Fibroblast of gingiva (primary cell): ENCODE measurements around the gene CERK.

ENCODE experiments used
- DNase-seq: peaks from one replicate; pipeline ENCODE4 v3.0.0-alpha.2; 2011; ENCODE audit warnings: low read depth

CERK gene

DNA sequence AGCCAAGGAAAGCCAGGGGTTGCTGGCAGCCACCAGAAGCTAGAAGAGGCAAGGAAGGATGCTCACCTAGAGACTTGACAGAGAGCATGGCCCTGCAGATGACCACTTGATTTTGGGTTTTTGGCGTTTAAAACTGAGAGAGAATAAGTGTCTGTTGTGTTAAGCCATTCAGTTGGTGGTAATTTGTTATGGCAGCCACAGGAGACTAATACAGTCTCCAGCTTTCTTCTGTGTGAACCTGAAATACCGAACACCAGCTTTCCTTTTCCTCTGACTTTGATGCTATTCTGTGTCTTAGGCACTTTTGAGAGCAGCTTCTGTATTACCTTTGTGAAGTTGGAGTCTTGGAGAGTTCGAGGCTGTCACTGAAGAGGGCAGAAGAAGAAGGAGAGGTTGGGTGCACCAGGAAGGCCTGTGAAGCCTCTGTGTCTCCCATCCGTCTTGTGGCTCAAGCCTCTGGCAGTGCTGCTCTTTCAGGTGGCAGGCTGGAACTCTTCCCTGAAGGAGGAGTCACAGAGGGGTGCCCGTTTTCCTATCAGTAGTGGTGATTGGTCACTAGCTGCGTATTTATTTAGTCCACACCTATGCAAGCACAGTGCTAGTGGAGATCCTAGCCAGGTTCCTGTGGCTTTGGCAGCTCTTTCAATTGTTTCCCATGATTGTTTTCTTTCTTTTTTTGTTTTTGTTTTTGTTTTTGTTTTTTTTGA lies 26.9 kb upstream of the CERK start:
- DNase-seq, result no peak

DNA sequence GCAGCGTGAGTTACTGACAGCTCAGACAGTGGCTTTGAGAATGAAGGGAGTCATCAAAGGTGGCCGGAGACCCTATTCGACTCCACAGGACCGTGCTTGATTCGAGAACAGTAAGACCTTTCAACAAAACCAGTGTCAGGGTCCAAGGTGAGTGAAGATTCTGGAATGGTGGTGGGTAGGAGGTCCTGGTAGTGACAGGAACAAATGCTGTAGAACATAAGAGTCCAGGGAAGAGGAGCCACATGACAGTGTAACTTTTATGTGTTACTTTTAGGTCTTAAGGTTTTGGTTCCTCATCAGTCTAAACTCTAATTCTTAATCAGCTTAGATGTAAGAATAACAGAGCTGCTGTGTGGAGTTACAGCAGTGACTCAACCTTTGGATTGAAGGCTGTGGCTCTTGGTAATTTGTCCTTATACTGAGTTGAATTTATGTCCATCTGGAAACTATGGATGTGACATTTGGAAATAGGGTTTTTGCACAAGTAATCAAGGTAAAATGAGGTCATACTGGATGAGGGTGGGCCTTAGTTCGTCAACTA lies 26.2 kb upstream of the CERK start:
- DNase-seq, result no peak

DNA sequence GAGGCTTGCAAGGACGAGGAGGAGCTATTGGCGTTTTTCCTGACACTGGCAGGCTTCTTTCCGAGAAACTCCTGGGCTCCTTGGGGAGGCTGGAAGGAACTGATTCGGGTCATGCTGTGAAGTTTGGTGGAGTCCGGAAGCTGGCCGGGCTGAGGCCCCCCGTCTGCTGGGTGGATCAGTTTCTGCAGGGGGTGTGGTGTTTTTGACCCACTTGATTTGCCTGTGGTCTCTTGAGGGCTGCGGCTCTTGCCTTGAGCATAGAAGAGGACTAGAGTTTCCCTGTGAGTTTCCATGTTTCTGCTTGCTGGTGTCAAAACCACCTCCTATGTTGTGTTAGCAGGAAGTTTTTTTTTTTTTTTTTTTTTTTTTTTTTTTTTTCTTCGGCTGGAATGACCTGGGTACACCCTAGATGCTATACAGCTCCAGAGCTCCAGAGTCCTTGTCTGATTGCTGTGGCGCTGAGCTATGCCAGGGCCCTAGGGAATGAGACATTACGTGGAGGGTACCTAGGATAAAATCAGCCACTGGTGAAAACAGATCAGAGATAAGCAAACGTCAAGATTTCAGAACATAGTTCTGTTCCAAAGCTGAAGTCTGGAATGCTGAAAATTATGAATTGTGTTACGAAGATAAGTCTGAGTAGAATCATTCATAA lies 25.1 kb upstream of the CERK start:
- DNase-seq, result peak; percentile 37

DNA sequence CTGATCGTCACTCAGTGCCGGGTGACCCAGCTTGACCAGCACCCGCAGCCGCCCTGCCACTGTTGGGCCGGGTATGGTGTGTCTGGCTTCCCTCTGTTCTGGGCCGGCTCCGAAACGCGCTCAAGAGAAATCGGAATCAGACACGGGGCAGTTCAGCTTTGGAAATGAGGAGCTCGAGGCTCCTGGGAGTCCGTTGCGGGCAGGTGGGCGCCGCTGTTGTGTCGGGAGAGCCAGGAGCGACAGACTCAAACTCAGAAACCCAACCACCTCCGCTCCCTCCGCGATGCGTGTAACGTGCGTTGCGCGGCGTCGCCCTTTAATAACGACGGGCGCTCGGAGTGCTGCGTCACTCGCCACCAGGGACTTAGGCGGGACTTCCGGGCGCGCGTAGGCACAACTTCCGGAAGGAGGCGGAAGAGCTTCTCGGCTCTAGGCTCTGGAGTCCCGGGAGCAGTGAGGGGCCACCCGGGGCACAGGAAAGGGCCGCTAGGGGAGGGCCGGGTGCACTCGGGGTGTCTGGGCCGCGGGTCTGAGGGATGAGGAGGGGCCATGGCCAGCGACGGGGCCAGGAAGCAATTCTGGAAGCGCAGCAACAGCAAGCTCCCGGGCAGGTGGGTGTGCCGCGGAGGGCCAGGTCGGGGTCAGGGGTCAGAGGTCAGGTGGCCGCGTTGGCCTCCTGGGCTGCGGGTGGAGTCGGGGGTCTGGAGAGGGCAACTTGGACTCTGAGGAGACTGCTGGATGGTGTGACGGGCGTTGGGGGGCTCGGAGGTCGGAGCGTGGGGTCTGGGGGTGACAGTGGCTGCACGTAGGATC lies 24.4 kb upstream of the CERK start, which contains the start of gene TBC1D22A:
Gene TBC1D22A (plus strand): TSS at position 413 of the 813 bp plus-strand sequence. CDS start 137 bp downstream, at position 550.
- peak; percentile 92 for DNase-seq

DNA sequence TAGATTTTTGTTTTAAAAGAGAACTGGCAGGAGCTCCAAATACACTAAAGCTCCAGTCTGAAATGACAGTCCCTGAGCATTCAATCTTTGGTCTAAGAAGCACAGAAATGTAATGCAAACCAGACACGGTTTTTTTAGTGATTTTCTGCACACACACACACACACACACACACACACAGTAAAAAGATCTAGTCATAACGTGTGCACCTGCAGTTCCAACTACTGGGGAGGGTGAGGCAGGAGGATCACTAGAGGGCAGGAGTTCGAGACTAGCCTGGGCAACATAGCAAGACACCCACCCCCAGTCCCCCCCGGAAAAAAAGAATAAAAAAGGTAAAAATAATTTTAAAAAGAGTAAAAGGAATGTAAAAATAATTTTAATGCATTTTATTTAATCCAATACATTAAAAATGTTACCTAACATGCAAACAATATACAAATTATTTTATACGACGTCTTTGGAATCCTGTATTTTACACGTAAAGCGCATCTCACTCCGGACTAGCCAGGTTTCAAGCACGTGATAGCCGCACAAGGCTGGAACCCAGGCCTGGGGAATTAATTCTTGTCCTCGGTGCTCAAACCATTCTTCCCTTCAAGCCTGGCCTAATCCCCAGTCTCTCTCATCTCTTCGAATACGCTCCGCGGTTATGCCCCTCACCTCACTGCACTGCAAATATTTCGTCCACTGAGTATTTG lies 23.6 kb upstream of the CERK start:
- DNase-seq, result no peak

DNA sequence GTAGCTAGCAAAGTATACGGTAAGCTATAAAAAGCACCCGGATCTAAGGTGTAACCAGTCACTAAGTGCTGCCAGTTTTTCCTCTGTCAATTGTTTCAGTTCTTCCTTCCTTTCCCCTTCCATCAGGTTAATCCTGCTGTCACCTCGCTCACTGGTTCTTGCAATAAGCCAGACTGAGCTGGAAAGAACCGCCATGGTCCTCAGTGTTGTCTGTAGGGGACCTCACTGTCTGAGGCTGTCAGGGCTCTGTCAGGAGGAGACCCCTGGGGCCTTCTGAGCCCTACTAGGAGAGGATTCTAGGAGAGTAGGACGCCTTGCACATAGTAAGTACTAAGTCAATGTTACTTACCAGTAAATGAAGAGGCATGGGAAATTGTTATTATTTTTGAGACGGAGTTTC lies 23.0 kb upstream of the CERK start:
- DNase-seq, result no peak

DNA sequence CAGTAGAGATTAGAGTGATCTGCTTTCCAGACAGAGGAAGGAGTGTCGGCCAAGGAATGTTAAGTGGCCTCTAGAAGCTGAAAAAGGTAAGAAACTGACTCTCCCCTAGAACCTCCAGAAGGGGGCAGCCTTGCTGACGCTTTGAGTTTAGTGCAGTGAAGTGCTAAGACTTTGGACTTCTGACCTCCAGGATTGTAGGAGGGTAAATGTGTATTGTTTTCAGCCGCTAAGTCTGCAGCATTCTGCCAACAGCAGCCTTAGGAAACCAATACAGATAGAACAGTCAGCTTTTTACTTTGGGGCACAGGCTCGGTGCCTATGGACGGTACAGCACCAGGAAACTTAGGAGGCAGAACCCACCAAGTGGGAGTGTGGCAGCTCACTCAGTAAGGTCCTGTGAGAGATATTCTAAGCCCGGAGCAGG lies 20.8 kb upstream of the CERK start:
- peak; percentile 42 for DNase-seq

DNA sequence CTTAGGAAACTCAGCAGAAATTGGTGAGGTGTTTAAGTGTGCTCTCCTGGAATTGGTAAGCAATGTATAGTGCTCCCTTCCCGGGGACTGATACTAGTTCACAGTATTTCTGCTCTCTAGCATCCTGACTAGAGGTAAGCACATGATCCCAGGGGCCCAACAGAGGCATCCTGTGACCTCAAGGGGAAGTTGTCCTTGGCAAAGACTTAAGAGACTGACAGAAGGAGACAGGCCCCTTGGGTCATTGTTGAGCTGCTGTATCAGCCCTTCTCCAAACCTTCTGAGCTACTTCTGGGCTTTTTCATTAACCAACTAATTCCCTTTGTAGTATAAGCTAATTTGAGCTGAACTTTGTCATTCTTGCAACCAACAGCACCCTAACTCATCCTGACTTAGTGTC lies 20.1 kb upstream of the CERK start:
- no peak for DNase-seq

DNA sequence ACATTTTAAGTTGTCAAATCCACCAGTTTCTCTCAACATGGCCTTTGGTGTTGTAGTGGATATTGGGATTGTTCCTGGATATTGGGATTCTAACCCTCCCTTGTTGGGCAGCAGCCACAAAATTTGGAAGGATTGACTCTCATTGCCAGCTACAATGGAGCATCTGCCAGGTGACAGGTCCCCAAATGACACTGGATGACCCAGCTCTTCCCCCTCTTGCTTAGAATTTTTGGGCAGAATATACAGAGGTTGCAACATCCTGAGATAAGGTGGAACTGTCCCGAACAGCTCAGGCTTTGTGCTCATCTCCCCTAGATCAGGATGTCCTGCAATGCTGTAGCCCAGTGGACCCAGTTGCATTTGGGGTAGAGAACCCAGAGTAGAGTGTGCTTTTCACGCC lies 19.1 kb upstream of the CERK start:
- no peak for DNase-seq

DNA sequence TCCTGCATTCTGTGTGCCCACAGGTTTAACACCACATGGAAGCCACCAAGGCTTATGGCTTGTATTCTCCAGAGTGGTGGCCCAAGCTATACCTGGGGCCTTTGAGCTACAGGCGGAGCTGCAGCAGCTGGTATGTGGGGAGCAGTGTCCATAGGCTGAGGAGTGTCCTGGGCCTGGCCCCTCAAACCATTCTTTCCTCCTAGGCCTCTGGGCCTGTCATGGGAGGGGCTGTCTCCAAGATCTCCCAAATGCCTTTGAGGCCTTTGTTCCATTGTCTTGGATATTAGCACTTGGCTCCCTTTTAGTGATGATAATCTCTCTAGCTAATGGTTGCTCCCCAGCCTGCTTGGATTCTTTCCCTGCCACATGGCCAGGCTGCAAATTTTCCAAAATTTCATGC lies 18.0 kb upstream of the CERK start:
- no peak for DNase-seq

DNA sequence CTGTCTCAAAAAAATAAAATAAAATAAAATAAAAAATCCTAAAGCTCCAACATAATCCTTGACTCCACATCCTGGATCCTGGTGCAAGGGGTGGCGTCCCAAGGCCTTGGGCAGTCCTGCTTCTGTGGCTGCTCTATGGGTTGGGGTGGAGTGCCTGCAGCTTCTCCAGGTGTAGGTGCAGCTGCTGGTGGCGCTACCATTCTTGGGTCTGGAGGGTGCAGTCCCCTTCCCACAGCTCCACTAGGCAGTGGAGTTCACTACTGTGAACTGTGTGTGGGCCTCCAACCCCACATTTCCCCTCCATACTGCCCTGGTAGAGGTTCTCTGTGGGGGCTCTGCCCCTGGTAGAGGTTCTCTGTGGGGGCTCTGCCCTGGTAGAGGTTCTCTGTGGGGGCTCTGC lies 17.5 kb upstream of the CERK start:
- no peak for DNase-seq

DNA sequence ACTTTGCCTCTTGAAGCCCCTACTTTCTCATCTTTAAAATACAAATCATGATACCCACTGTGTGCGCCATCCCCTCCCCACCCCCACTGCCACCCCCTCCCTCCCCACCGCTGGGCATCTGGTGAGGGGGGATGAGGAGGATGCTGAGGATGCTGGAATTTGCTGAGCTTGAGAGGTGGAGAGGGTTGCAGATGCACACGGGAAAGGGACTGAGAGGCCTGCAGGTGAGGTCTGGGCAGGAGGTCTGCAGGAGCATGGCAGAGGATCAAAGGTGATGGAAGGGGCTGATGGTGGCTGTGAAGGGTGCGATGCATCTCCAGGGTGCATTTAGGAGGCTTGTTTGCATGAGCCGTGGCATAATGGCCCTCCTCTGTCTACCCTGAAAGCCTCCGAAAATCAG lies 16.8 kb upstream of the CERK start:
- no peak for DNase-seq

DNA sequence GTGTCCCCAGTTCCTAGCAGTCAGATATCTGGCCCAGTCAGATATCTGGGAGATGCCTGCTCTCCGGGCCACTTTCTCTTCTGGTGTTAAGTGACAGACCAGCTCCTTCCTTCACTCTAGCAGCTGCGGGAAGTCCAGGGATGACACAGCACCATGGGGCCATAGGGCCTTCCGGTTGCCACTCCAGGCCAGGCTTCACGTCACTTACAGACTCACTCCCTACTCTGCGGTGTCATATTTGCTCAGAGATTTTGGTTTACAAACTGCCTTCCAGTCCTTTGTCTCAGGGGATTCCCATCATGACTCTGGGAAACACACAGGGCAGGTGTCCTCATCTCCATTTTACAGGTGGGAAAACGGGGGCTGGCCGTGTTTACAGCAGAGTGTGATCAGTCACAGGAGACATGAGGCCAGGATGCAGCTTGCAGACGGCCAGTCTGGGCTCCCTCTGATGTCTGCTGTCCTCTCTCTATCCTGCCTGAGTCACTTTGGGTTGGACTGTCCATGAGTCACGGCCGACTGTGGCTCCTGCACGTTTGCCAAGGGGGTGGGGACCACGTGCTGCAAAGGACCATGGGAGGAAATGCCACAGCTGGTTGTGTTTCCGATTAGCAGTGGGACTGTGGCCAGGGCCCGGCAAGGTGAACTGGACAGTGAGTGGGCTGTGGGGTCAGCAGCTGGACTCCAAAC lies 16.2 kb upstream of the CERK start:
- peak; percentile 94 for DNase-seq

DNA sequence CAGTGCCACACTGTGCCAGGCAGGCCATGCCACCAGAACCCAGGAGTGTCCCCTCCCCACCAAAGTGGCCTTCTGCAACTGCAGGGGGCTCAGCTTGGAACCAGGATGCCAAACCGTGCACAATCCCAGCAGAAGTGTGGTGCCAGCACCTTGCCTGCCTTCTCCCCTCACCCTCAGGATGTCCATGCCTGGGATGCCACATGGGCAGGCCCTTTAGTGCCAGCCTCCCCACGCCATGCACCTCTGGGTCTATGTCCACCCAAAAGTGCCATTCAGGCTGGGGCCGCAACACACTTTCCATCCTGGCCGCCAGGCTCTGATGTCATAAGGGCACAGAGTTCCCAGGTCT lies 15.7 kb upstream of the CERK start:
- DNase-seq, result no peak

DNA sequence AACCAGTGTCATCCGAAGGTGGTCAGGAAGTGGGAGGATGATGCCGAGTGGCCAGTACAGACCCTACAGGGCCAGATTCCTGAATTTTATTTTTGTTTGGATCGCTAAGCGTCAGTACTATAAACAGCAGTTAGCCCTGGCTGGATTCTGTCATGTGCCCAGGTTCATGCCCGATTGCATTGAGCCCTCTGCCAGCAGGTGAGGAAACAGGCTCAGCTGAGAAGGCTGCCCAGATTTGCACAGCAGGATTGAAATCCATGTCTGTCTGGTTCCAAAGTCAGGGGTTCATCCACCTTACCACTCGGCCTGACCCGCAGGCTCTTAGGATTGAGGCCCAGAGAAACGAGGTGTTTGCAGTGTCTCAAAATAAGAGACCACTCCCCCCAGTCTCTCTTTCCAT lies 15.3 kb upstream of the CERK start:
- DNase-seq, result no peak

DNA sequence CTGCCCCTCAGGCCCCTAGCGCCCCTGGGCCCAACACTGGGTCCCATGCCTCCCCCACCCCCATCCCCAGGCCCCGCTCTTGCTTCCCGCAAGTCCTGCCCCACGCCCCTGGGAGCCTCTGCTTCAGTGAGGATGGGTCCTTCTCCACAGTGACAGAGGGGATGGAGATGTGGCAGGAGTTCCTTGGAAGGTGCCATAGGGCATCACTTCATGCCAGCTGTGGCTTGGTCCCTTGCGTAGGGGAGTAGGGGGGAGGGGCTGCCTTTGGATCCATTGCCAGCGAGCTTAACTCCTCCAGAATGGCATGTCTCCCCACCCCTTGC lies 14.9 kb upstream of the CERK start:
- no peak for DNase-seq

DNA sequence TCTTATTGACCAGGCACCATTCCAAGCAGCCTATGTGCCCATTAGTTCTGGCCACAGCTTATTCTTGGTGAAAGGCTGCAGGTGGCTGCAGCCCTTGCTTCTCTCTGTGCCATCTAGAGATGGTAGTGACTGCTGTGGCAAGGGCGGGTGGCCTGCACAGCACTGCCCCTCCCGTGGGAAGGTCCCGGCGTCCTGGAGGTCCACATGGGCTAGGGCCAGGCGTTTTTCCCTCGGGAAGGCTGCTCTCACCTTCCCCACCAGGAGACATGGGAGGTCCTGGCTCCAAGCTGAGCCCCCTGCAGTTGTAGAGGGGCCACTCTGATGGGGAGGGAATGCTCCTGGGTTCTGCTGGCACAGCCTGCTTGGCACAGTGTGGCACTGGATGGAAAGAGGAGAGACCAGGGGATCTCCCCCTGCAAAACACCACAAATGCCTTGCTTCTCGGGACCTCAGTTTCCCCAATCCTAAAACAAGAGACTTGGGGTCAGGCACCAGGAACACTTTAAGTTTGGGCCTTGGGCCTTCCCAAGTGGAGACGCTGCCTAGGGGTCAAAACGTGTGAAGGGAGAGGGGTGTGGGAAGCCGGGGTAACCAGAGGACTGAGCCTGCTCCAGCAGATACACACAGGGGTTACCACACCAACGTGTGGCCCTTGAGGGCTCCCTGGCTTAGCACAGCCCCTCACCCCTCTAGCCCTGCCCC lies 14.4 kb upstream of the CERK start:
- DNase-seq, result no peak

DNA sequence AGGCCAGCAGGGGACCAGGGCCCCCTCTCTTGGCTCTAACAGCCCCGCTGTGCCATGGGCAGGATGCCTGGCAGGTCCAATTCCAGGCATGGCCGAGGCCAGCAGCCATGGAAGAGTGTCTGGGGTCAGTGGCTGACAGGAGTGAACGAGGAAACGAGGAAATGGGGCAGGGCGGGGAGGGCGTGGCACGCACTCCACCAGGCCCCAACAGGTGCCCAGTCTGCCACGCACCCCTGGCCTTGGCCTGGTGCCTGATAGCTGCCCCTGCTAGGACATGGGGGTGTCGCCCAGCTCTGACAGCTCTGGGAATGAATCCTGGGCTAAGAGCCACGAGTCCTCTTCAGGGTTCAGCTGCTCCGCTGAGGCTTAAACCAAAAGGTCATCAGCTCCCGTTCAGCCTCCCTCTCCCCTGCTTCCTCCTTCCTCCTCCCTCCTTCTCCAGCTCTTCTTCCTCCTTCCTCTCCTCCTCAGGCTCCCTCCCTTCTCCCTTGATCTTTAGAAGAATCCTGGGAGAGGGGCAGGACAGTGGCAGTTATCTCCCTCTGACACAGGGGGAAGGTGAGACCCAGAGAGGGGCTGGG lies 12.9 kb upstream of the CERK start:
- DNase-seq, result no peak

DNA sequence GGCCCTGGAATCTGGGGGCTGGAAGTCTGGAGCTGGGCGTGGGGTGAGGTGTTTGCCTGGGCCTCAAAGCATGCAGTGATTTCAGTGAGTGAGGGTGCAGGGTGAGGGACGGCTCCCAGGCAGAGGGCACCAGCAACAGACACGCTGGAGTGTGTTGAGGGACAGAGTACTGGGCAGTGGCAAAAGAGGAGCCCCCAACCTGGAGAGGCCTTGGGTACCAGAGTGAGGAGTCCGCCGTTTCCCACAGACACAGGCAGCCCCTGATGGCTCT lies 12.4 kb upstream of the CERK start:
- no peak for DNase-seq

DNA sequence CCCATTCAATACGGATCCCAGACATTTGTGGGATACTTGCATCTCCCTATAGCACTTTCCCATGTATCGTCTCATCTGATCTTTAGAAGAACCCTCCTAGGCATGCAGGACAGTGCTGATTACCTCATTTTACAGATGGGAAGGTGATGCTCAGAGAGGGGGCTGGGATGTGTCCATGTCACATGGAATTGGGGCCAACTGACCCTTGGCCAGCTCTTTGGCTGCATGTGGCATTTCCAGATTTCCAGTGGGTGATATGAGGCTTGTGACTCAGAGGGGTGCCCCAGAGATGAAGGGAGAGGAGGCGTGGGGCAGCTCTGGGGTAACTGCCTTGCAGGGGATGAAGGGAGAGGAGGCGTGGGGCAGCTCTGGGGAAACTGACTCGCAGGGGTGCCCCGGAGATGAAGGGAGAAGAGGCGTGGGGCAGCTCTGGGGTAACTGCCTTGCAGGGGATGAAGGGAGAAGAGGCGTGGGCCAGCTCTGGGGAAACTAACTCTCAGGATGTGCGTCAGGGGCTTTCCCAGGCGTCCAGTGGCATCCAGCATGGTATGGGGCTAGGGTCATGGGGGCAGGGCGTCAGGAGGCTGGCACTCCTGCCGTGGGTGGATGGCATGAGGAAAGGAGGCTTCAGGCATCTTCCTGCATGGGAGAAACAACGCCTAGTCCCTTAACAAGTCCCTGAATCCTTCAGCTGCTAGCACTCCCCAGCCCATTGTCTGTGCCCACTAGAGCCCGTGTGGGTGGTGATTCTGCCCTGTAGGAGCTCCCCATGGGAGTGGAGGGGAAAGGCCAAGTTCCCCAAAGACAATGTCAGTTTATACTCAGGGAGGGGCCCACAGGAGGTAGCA lies 11.9 kb upstream of the CERK start:
- DNase-seq, result no peak
